Measurements from ENCODE around the gene DSCAML1. TPM values are rescaled to one million over a fixed set of nuclear protein-coding genes. Genes with fewer than 3 reads are reported as not detected.

Gene DSCAML1
- total RNA-seq, 2 experiments from 2014 or later, result not detected

GRCh38 chr11:117677729-117678310 is 119.2 kb downstream of the DSCAML1 start:
- H3K4me1 ChIP-seq (ENCODE audit: insufficient read depth, low read length, poor library complexity, severe bottlenecking), result no peaks in the 10 kb centered on the region
- ChIA-PET CTCF (ENCODE audit: unreplicated experiment) (no interaction called here), POLR2A (interaction anchor here (1.1 kb wide), 1 partner anchor 19 kb away, joined by 3 read pairs; no protein-coding TSS in a partner anchor)
- BruUV-seq (replicated peaks), result no TSS peak
- H3K9me3 ChIP-seq (ENCODE audit: low read length), result no peaks in the 10 kb centered on the region
- TF ChIP-seq EZH2phosphoT487 (IDR thresholded peaks at IDR 0.05; ENCODE audit: borderline replicate concordance, low read depth, low read length) (no peak), CTCF (conservative IDR thresholded peaks at IDR 0.05; ENCODE audit: low read length) (no peak)
- no peaks in the 10 kb centered on the region for H4K20me1 ChIP-seq (ENCODE audit: insufficient read depth, low read length)
- H3K36me3 ChIP-seq (ENCODE audit: insufficient read depth, low read length), result no peaks in the 10 kb centered on the region
- H3K4me3 ChIP-seq (ENCODE audit: low read depth, low read length, poor library complexity, severe bottlenecking), result no peak overlapping the region
- no peak for DNase-seq (ENCODE audit: low spot score)
- no peak overlapping the region for H2AFZ ChIP-seq (ENCODE audit: low read length)
- H3K79me2 ChIP-seq (ENCODE audit: insufficient read depth, low read depth, low read length), result no peaks in the 10 kb centered on the region
- intact Hi-C loops (cut with micrococcal nuclease; ENCODE audit: unreplicated experiment), result no loop called here
- no peaks in the 10 kb centered on the region for H3K9me2 ChIP-seq (ENCODE audit: insufficient read depth, low read length)
- H3K27ac ChIP-seq (ENCODE audit: low read depth, low read length, poor library complexity, severe bottlenecking), result no peak overlapping the region
- no peak overlapping the region for H3K4me2 ChIP-seq (ENCODE audit: low read length)

- intact Hi-C loops (cut with micrococcal nuclease; ENCODE audit: unreplicated experiment), result no loop called here
- TF ChIP-seq EZH2phosphoT487 (IDR thresholded peaks at IDR 0.05; ENCODE audit: borderline replicate concordance, low read depth, low read length), result no peak
- TF ChIP-seq CTCF (conservative IDR thresholded peaks at IDR 0.05; ENCODE audit: low read length), result no peak
- ChIA-PET POLR2A (no interaction called here), CTCF (ENCODE audit: unreplicated experiment) (interaction anchor here (0.5 kb wide), 1 partner anchor 1098 kb away, joined by 3 read pairs; no protein-coding TSS in a partner anchor)
- Histone ChIP-seq H3K9me3 (ENCODE audit: low read length) (no peaks in the 10 kb centered on the region), H3K79me2 (ENCODE audit: insufficient read depth, low read depth, low read length) (no peaks in the 10 kb centered on the region), H3K4me2 (ENCODE audit: low read length) (no peak overlapping the region), H2AFZ (ENCODE audit: low read length) (no peak overlapping the region), H3K4me3 (ENCODE audit: low read depth, low read length, poor library complexity, severe bottlenecking) (no peak overlapping the region), H3K4me1 (ENCODE audit: insufficient read depth, low read length, poor library complexity, severe bottlenecking) (no peaks in the 10 kb centered on the region), H3K27ac (ENCODE audit: low read depth, low read length, poor library complexity, severe bottlenecking) (no peak overlapping the region), H4K20me1 (ENCODE audit: insufficient read depth, low read length) (no peaks in the 10 kb centered on the region), H3K9me2 (ENCODE audit: insufficient read depth, low read length) (no peaks in the 10 kb centered on the region), H3K36me3 (ENCODE audit: insufficient read depth, low read length) (no peaks in the 10 kb centered on the region)
- DNase-seq (ENCODE audit: low spot score), result no peak
- no TSS peak for BruUV-seq (replicated peaks)
Observed at GRCh38 chr11:117676501-117676900, 120.5 kb downstream of the DSCAML1 start.

GRCh38 chr11:117673602-117674001 is 123.4 kb downstream of the DSCAML1 start:
- Histone ChIP-seq H3K79me2 (ENCODE audit: insufficient read depth, low read depth, low read length) (no peaks in the 10 kb centered on the region), H3K27ac (ENCODE audit: low read depth, low read length, poor library complexity, severe bottlenecking) (no peak overlapping the region), H3K9me3 (ENCODE audit: low read length) (no peaks in the 10 kb centered on the region), H3K4me1 (ENCODE audit: insufficient read depth, low read length, poor library complexity, severe bottlenecking) (no peaks in the 10 kb centered on the region), H2AFZ (ENCODE audit: low read length) (no peak overlapping the region), H3K4me2 (ENCODE audit: low read length) (no peak overlapping the region), H3K9me2 (ENCODE audit: insufficient read depth, low read length) (no peaks in the 10 kb centered on the region), H3K4me3 (ENCODE audit: low read depth, low read length, poor library complexity, severe bottlenecking) (no peak overlapping the region), H3K36me3 (ENCODE audit: insufficient read depth, low read length) (no peaks in the 10 kb centered on the region), H4K20me1 (ENCODE audit: insufficient read depth, low read length) (no peaks in the 10 kb centered on the region)
- CTCF ChIA-PET (ENCODE audit: unreplicated experiment), result no interaction called here
- no TSS peak for BruUV-seq (replicated peaks)
- no peak for DNase-seq (ENCODE audit: low spot score)
- TF ChIP-seq CTCF (conservative IDR thresholded peaks at IDR 0.05; ENCODE audit: low read length) (no peak), EZH2phosphoT487 (IDR thresholded peaks at IDR 0.05; ENCODE audit: borderline replicate concordance, low read depth, low read length) (no peak)
- POLR2A ChIA-PET, result no interaction called here
- intact Hi-C loops (cut with micrococcal nuclease; ENCODE audit: unreplicated experiment), result no loop called here

Data from OCI-LY7 (cell line).